Glutamatergic neuron (in vitro differentiated cells): ENCODE results near the gene POMGNT1. TPM values are rescaled to one million over a fixed set of nuclear protein-coding genes. Genes with fewer than 3 reads are reported as not detected.
A peak's percentile ranks its signal among the peaks of the same experiment; 100 is the strongest.

Experiments
- DNase-seq: peaks from one replicate; pipeline ENCODE4 v3.0.0; 2022
- H3K27ac Mint-ChIP-seq: one replicate; pipeline ENCODE4 v1.8.0; 2020; ENCODE audit warnings: mild to moderate bottlenecking, mixed read lengths, inconsistent platforms; ENCODE audit not compliant: unreplicated experiment
- H3K27me3 Mint-ChIP-seq: one replicate; pipeline ENCODE4 v1.8.0; 2020; ENCODE audit warnings: mild to moderate bottlenecking, moderate library complexity, mixed read lengths, inconsistent platforms; ENCODE audit not compliant: unreplicated experiment
- H3K36me3 Mint-ChIP-seq: one replicate; pipeline ENCODE4 v1.8.0; 2020; ENCODE audit warnings: mild to moderate bottlenecking, mixed read lengths, inconsistent platforms; ENCODE audit not compliant: unreplicated experiment
- H3K4me1 Mint-ChIP-seq: one replicate; pipeline ENCODE4 v1.8.0; 2020; ENCODE audit warnings: mild to moderate bottlenecking, low read depth, mixed read lengths, inconsistent platforms; ENCODE audit not compliant: unreplicated experiment
- H3K4me3 Mint-ChIP-seq: one replicate; pipeline ENCODE4 v1.8.0; 2020; ENCODE audit warnings: mild to moderate bottlenecking, mixed read lengths, inconsistent platforms; ENCODE audit not compliant: unreplicated experiment
- H3K9me3 Mint-ChIP-seq: one replicate; pipeline ENCODE4 v1.8.0; 2020; ENCODE audit warnings: mild to moderate bottlenecking, moderate library complexity, mixed read lengths, inconsistent platforms; ENCODE audit not compliant: unreplicated experiment
- total RNA-seq: library from RNA; stranded (reverse); fragmentation: NEBNext Ultra II Directional; extraction: Animal tissue kit (Norgen Biotek cat#: 25700); gene quantifications from one replicate; pipeline ENCODE4 v1.2.1, GENCODE V29; 2021; ENCODE audit not compliant: unreplicated experiment
- TF ChIP-seq, protein P1 (sequence below): fragments of 200-600 bp; sonication (generic); IDR thresholded peaks from one replicate; pipeline ENCODE4 v1.5.0; 2021; ENCODE audit not compliant: partially characterized antibody, unreplicated experiment

Gene POMGNT1
- total RNA-seq, 1 donor from 2014 or later: 70.2 TPM

GRCh38 chr1:46199233-46199749 lies 1.1 kb upstream of the POMGNT1 start:
- H3K9me3 Mint-ChIP-seq: no peaks in the 10 kb centered on the region
- H3K27me3 Mint-ChIP-seq: peaks cover 6% of the 10 kb centered on the region
- TF ChIP-seq, protein P1, sequence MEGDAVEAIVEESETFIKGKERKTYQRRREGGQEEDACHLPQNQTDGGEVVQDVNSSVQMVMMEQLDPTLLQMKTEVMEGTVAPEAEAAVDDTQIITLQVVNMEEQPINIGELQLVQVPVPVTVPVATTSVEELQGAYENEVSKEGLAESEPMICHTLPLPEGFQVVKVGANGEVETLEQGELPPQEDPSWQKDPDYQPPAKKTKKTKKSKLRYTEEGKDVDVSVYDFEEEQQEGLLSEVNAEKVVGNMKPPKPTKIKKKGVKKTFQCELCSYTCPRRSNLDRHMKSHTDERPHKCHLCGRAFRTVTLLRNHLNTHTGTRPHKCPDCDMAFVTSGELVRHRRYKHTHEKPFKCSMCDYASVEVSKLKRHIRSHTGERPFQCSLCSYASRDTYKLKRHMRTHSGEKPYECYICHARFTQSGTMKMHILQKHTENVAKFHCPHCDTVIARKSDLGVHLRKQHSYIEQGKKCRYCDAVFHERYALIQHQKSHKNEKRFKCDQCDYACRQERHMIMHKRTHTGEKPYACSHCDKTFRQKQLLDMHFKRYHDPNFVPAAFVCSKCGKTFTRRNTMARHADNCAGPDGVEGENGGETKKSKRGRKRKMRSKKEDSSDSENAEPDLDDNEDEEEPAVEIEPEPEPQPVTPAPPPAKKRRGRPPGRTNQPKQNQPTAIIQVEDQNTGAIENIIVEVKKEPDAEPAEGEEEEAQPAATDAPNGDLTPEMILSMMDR: no peak
- no peak overlapping the region for H3K27ac Mint-ChIP-seq
- H3K4me1 Mint-ChIP-seq: no peaks in the 10 kb centered on the region
- peaks cover 6% of the 10 kb centered on the region for H3K36me3 Mint-ChIP-seq
- peak overlapping the region; percentile 74 for H3K4me3 Mint-ChIP-seq
- DNase-seq: no peak

DNA sequence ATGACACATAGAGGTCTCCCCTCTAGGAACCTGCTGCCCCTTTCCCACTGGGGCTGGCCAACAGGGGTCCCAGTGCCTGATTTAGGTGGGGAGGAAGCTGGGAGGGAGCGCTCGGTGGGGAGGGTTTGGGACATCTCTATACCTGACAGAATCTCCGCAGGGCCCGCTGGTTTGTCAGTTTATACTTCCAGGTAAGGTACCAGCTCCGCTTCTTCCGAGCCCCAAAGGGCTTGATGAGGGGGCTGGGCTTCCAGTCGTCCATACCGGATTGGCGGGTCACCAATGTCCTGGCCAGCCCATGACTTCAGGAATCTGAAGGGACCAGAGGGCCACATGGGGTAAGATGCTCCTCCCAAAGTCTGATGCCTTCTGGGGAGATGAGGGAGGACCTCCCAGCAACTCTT lies 672 bp downstream of the POMGNT1 start:
- H3K36me3 Mint-ChIP-seq: peaks cover 6% of the 10 kb centered on the region
- TF ChIP-seq, protein P1: no peak
- no peaks in the 10 kb centered on the region for H3K9me3 Mint-ChIP-seq
- no peak overlapping the region for H3K27ac Mint-ChIP-seq
- peaks cover 6% of the 10 kb centered on the region for H3K27me3 Mint-ChIP-seq
- no peak for DNase-seq
- peak overlapping the region; percentile 85 for H3K4me3 Mint-ChIP-seq
- no peaks in the 10 kb centered on the region for H3K4me1 Mint-ChIP-seq

DNA sequence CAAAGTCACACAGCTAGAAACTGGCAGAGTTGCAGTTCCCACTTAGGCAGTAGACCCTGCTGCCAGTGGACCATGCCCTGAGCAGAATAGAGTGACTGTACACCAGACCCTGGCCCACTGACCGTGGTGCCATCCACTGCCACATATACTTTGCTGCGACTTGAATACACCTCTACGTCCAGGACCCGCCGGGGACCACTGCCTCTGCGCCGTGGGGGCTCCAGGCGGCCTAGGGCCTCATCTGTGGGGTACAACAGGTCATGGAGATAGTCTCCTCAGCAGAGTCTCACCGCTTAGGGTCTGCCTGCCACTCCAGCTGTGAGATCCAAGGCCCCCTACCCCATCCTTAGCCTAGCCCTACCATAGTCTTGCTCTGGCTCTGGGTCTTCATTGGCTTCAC lies 1.6 kb downstream of the POMGNT1 start:
- peaks cover 6% of the 10 kb centered on the region for H3K36me3 Mint-ChIP-seq
- no peak overlapping the region for H3K4me3 Mint-ChIP-seq
- no peak overlapping the region for H3K27ac Mint-ChIP-seq
- no peaks in the 10 kb centered on the region for H3K4me1 Mint-ChIP-seq
- H3K27me3 Mint-ChIP-seq: peaks cover 6% of the 10 kb centered on the region
- no peaks in the 10 kb centered on the region for H3K9me3 Mint-ChIP-seq
- DNase-seq: no peak
- TF ChIP-seq, protein P1: no peak

- no peak overlapping the region for H3K27ac Mint-ChIP-seq
- H3K4me3 Mint-ChIP-seq: no peak overlapping the region
Observed at GRCh38 chr1:46194641-46195193, 3.5 kb downstream of the POMGNT1 start.

More at GRCh38 chr1:46194641-46195193, 3.5 kb downstream of the POMGNT1 start:
- TF ChIP-seq, protein P1: no peak
- H3K4me1 Mint-ChIP-seq: no peaks in the 10 kb centered on the region
- H3K9me3 Mint-ChIP-seq: no peaks in the 10 kb centered on the region
- H3K27me3 Mint-ChIP-seq: peaks cover 5% of the 10 kb centered on the region
- DNase-seq: no peak
- no peaks in the 10 kb centered on the region for H3K36me3 Mint-ChIP-seq
